SIG-M5 treated with dmso at 0.1 percent for 504 hours (cell line): ENCODE data around the gene S100Z.
"Not testable (repeated sequence)": the region's sequence is repeated elsewhere in the genome, so short reads cannot be mapped to it uniquely, and the experiment has no call there.

ENCODE experiments used
- DNase-seq: peaks from one replicate; lab custom pipeline; 2025; ENCODE audit not compliant: unreplicated experiment; lab: John Stamatoyannopoulos, UW

Gene S100Z

DNA sequence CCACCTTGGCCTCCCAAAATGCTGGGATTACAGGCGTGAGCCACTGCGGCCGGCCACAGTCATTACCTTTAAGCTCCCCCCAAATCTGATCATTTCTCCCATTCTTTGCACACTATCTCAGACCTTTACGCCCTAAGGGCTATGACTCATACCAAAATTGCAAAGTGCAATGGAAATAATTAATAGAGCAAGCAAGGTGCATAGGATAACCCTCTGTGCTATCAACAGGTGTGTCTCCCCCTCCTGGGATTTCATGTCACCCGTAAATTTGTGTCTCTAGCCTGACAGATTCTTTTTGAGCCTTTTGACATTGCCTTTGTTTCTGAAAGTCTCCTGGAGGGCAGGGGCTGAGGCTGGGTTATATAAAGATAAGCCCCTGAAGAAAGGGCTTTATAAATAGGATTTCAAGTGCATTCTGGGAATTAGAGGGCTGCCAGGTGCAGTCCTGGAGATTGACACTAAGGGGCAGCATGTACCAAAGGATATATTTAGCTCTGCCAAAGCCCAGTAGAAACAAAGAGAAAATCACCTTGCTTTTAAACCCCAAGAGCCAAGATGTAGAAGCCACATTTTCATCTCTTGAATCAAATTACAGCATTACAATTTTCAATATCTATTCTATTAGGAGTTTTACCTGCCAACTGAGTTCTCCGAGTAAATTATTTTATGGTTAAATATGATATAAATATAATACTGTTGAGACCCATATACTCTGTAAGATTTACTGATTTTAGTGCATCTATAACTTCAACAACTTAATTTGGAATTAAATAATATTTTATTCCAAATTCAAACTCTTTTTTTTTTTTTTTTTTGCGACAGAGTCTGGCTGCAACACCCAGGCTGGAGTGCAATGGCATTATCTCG lies 18.2 kb downstream of the S100Z start:
- DNase-seq: peak; percentile 73

DNA sequence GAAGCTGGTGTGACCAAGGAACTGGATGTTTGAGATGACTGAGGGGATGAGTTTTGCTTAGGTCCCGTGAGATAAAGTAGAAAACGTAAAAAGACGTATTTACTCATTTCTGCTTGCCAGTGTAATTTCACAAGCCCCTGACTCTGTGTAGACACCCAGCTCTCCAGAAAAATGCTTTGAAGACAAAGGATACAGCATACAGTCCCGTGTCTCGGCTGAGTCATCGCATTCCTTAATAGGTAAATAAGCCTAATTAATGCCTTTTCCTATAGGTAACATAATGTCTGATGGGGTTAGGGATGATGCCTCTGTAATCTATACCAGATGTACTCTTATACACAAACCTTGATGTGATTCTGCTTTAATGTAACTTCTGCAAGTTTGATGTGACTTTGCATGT lies 20.2 kb downstream of the S100Z start:
- no peak for DNase-seq

DNA sequence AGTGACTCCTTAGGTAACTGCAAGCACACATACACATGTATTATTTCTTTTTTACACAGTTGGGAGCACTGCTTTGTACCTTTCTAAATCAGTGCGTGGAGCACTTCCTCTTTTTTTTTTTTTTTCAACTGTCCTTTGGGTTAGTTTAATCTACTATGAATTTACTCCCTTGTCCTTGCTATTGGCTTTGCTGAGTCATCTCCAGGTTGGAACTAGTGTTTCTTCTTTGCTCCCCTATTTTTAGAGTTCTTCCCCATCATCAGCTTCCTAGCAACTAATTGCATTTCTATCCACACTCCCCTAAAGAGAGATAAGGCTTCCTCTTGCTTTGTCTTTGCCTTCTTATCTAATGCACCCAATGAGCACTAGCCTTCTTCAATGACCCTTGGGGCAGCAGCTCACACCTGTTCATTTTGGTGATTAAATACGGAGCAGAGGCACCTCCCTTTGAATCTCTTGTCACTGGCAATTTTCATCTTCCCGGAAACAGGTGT lies 24.3 kb downstream of the S100Z start:
- no peak for DNase-seq

DNA sequence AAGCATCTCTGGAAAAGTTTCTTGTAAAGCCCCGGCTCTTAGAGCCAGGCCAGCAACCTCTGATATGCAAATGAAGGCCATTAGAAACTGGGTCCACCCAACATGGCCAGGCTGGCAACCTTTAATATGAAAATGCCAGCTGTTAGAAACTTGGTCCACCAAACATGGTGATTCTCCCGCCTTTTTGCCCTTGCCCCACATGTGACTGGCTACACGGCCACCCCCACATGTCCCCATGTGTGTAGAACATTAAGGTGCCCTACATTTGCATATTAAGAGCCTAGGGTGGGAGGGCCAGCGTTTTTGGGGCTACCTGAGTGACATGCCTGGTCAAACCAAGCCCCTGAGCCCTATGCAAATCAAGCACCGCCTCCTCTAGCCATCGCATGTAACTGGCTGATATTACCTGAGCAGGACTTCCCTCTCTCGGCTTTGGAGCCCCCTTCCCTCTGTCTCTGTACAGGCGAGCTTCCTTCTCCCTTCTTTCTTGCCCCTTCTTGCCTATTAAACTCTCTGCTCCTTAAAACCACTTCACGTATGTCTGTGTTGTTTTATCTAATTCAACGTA lies 39.0 kb downstream of the S100Z start:
- no peak for DNase-seq

DNA sequence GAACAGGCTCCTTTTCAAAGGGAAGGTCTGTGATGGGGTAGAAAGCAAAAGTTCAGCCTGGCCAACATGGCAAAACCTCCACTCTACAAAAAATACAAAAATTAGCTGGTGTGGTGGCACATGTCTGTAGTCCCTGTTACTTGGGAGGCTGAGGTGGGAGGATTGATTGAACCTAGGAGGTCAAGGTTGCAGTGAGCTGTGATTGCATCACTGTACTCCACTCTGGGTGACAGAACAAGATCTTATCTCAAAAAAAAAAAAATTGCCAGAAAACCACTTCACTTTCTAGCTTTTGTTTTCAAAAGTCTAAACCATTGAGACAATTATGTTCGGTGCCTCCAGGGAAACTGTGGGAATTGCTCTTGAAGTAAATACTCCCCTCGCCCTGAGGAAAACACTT lies 43.5 kb downstream of the S100Z start:
- no peak for DNase-seq

DNA sequence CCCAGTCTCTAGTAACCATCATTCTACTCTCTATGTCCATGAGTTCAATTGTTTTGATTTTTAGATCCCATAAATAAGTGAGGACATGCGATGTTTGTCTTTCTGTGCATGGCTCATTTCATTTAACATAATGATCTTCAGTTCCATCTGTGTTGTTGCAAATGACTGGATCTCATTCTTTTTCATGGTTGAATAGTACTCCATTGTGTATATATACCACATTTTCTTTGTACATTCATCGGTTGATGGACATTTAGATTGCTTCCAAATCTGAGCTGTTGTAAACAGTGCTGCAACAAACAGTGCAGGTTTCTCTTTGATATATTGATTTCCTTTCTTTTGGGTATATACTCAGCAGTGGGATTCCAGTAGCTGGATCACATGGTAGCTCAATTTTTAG lies 46.4 kb downstream of the S100Z start:
- no peak for DNase-seq

DNA sequence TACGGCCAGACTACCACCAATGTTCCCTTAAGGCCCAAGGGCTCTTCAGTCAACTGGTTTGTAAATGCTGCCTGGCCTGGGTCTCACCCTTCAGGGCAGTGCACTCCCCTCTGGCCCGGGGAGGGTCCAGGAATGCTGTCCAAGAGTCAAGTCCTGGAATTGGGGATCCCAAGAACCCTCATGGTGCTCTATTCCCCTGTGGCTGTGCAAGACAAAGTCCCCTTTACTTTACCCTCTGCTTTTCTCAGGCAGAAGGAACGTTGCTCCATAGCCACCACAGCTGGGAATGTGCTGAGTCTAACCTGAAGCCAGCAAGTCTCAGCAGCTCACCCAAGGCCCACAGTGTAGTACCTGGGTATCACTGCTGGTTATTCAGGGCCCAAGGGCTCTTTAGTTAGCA lies 51.7 kb downstream of the S100Z start:
- no peak for DNase-seq

DNA sequence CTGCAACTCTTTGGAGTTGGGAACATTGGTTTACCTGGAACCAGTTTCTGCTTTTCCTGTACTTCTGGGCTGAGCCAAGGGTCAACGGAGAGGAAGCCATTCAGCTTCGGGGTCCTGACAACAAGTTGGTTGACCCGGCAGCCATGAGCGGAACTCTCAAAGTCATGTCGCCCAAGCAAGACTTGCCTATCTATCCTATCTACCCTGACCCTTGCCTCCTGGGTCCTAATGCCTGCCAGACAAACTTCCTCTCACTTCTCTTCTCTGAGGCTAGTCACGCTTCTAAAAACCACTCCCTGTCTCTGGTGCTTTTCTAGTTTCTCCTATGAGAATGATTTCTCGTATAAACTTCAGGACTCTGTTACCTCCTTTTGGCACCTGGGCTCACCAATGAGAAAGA lies 58.4 kb downstream of the S100Z start:
- DNase-seq: no peak

DNA sequence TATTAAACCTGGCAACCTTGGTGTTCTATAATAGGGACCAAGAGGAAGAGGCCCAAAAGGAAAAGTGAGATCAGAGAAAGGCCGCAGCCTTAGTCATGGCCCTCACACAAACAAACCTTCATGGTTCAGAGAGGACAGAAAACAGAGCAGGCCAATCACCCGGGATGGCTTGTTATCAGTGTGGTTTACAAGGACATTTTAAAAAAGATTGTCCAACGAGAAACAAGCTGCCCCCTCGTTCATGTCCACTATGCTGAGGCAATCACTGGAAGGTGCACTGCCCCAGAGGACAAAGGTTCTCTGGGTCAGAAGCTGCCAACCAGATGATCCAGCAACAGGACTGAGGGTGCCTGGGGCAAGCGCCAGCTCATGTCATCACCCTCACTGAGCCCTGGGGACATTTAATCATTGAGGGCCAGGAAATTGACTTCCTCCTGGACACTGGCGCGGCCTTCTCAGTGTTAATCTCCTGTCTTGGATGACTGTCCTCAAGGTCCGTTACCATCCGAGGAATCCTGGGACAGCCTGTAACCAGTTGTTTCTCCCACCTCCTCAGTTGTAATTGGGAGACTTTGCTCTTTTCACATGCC lies 60.6 kb downstream of the S100Z start:
- DNase-seq: not testable (repeated sequence)

DNA sequence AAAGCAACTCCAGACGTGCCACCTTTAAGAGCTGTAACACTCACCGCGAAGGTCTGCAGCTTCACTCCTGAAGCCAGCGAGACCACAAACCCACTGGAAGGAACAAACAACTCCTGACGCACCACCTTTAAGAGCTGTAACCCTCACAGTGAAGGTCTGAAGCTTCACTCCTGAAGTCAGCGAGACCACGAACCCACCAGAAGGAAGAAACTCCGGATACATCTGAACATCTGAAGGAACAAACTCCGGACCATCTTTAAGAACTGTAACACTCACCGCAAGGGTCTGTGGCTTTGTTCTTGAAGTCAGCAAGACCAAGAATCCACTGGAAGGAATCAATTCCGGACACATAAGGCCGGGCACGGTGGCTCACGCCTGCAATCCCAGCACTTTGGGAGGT lies 64.9 kb downstream of the S100Z start:
- DNase-seq: not testable (repeated sequence)

DNA sequence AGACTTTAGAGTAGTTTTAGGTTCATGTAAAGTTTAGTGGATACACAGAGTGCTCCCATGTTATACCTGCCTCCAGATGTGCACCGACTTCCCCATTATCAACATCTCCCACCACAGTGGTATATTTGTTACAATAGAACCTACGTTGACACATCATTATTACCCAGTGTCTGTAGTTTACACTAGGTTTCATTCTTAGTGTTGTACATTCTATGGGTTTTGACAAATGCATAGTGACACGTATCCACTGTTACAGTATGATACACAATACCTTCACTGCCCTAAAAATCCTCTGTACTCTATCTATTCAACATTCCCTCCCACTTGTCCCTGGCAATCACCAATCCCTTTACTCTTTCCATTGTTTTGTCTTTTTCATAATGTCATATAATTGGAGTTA lies 68.7 kb downstream of the S100Z start:
- DNase-seq: no peak

DNA sequence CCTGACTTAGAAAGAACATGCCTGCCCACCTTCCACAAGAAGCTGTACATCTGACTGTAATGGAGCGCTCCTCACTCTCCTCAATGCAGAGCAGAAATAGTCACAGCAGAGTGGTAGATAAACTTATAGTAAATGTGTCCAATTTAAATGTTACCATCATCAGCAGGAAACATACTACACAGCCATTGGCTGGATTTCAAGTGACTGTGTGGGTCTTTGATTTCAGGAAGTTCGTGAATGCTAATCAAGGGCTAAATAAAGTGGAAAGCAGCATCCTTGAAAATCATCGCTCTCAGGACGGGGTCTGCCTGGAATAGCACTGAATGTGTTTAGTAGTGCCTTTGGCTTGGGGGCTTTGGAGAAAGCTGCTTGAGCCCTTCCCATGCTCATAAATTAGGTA lies 70.7 kb downstream of the S100Z start:
- DNase-seq: no peak

DNA sequence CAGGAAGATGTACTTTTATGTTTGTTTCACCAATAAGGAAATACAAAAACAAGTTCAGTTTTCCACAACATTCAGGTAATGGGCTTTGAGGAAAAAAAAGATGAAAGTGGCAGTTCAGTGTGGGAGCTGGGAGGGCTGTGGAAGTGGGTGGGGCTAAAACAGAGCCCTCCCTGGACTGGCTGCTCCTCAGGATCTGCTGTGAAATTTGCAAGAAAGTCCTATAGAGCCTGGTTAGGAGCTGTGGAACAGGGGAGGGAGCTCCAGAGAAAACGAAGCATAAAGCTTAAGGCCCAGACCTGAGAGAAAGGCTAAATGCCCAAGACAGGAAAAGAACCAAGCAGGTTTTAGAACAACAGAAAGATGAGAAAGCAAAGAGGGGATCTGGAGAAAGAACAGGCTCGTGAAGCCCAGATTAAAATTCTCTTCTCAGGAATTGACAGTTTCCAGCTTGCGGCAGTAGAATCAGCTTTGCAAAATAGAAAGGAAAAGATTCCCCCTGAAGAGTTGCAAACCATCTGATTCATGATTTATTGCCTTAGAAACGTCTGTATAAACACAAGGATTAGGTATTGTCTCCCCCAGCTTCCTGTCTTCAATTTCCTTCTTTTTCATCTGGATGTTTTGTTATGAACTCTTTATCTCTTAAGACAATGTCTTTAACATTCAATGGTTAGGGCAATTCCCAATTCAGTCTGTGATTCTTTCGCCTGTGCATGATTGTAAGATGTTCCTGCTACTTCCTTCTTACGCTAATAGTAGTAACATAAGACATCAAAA lies 76.7 kb downstream of the S100Z start:
- DNase-seq: no peak

DNA sequence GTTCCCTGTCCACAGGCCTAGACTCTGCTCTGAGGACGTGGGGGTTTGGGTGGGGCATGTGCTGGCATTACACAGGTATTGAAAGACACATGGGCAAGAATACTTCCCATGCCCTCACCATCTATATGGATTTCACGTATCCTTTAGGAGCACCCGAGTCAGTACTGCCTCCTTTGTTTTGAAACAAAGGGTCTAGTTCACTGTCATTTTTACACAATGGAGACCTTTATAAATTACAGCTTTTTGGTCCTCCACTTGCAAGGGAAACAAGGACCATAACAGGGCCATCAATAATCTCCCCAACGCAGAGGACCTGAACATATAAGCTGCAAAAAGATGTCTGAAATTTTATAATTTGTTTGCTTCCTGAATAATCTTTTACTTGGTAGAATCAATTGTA lies 78.1 kb downstream of the S100Z start:
- no peak for DNase-seq

DNA sequence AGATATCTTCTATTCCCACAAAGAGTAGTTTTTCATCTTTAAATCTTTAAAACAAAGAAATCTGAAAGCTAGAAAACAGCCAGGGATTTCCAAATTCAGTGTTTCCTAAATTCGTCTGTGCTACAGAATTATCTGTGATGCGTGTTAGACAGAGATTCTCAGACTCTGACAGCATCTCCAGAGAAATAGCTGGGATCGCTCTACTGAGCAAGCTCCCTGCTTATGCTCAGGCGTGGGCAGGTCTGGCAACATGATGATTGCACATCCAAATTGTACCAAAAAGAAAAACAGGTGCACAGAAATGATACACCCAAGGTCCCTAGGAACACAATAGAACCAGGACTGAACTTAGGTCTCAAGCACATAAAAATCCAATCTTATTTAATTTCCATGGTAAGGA lies 80.3 kb downstream of the S100Z start:
- DNase-seq: no peak

DNA sequence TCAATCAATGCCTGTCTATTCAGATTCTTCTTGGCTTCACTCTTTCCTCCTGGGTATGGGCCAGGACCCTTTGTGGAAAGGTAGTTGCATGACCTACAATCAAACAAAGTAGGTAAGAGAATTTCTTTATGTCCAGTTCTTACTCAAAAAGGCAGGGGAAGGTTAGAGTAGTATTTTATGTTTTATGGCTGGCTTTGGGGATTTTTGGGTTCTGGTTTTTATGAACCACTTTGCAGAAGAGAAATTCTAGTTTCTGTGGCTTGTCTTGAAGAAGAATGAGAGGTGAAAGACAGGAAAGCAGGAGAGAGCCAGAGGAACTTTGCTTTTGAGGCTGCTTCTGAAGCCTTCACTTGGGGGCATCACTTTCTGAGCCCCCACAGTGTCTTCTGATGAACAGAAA lies 88.4 kb downstream of the S100Z start:
- no peak for DNase-seq

DNA sequence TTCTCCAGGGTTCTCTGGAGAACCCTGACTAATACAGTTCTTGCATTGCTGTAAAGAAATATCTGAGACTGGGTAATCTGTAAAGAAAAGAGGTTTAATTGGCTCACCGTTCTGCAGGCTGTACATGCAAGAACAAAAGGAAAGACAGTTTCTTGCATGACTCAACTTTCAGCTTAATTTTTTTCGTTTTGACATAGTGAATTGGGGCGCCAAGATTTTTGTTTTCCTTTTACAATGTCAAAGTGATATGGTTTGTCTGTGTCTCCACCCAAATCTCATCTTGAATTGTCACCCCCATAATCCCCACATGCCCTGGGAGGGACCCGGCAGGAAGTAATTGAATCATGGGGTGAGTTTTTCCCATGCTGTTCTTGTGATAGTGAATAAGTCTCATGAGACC lies 91.2 kb downstream of the S100Z start:
- DNase-seq: no peak

DNA sequence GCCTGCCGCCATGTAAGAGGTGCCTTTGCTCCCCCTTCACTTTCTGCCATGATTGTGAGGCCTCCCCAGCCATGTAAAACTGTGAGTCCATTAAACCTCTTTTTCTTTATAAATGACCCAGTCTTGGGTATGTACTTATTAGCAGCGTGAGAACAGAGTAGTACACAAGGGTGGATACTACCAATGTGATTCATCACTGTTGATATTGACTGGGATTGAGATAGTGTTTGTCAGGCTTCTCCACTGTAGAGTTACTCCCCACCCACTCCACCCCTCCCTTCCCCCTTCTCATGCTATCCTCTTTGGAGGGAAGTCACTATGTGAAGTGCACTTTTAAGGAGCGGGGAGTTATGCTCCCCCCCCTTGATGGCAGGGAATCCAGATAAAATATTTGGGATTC lies 91.6 kb downstream of the S100Z start:
- no peak for DNase-seq

DNA sequence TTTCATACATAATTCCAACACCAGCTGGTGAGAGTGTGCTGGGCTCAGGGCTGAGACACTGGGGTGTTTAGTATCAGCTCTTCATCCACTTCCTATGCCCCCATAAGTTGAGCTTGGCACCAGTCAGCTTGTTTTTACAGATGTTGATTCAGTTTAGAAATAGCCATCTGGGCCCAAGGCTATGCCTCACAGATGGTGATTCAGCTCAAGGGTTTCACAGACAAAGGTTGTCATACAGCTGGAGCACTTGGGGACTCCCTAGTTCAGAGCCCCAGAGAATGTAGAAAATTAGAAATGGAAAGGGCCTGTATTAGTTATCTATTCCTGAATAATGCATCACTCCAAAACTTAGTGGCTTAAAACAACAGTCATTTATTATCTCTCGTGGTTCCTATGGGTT lies 92.8 kb downstream of the S100Z start:
- no peak for DNase-seq

DNA sequence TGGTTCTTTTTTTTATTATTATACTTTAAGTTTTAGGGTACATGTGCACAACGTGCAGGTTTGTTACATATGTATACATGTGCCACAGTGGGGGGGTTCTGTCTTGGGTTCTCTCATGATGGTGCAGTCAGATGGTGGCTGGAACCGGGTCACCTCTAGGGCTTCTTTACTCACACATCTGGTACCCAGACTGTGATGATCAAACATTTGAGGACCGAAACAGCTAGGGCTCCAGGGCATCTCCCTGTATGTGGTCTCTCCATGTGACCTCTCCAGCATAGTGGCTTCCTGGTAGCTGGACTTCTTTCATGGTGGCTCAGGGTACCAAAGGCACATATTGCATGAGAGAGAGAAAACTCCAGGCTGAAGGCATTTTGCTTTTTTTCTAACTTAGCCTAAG lies 93.2 kb downstream of the S100Z start:
- DNase-seq: no peak

DNA sequence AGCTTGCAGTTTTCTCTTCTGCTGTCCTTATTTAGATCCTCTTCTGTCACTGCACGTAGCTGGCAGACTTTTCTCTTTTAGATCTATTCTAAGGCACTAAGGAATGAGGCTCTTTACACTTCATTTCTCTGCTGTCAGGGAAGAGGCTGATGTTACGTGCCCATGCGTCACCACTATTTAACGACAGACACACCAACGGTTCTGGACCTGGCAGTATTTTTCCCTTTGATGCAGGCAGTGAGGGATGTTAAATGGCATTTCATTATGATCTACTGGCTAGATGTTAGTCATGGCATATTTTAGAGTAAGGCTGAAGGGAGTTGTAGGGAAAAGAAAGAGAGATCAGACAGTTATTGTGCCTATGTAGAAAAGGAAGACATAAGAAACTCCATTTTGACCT lies 94.8 kb downstream of the S100Z start:
- no peak for DNase-seq

DNA sequence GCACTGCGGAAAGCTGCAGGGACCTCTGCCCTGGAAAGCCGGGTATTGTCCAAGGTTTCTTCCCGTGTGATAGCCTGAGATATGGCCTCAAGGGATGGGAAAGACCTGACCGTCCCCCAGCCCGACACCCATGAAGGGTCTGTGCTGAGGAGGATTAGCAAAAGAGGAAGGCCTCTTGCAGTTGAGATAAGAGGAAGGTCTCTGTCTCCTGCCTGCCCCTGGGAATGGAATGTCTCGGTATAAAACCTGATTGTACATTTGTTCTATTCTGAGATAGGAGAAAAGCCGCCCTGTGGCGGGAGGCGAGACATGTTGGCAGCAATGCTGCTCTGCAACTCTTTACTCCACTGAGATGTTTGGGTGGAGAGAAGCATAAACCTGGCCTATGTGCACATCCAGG lies 95.4 kb downstream of the S100Z start:
- not testable (repeated sequence) for DNase-seq
